GM18511 (cell line): Measurements from ENCODE around the gene SUMO1.
"Not testable (repeated sequence)": the region's sequence is repeated elsewhere in the genome, so short reads cannot be mapped to it uniquely, and the experiment has no call there.

Experiments used
- ATAC-seq: cut with Tn5 transposase; IDR thresholded peaks from one replicate; pipeline ENCODE4 v1.9.1; 2021; ENCODE audit warnings: mild to moderate bottlenecking, moderate library complexity; ENCODE audit not compliant: unreplicated experiment

The SUMO1 gene

GRCh38 chr2:202238234-202239197 is at the start of gene SUMO1:
Gene SUMO1 (minus strand): TSS chr2:202238597. CDS start chr2:202238451, 146 bp downstream.
- ATAC-seq, result peak; percentile 97

DNA sequence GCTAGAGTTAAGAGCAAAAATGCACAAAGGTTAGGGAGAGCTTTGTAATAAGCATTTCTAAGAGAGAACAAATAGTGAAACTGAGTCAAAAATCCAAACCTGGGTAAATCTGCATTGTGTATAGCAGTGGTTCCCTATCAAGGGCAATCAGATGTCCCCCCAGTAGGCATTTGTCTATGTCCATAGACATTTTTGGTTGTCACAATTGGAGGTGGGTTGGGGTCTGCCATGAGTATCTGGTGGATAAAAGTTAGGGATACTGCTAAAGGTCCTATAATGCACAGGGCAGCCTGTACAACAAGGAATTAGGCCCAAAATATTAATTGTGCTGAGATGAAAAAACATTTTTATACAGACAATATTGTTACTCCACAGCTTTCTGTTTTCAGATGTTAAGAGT is 48.2 kb upstream of the SUMO1 start:
- ATAC-seq, result no peak

GRCh38 chr2:202278944-202279343 is 40.5 kb upstream of the SUMO1 start:
- ATAC-seq, result no peak

GRCh38 chr2:202278036-202278760 is 39.8 kb upstream of the SUMO1 start:
- ATAC-seq, result no peak

DNA sequence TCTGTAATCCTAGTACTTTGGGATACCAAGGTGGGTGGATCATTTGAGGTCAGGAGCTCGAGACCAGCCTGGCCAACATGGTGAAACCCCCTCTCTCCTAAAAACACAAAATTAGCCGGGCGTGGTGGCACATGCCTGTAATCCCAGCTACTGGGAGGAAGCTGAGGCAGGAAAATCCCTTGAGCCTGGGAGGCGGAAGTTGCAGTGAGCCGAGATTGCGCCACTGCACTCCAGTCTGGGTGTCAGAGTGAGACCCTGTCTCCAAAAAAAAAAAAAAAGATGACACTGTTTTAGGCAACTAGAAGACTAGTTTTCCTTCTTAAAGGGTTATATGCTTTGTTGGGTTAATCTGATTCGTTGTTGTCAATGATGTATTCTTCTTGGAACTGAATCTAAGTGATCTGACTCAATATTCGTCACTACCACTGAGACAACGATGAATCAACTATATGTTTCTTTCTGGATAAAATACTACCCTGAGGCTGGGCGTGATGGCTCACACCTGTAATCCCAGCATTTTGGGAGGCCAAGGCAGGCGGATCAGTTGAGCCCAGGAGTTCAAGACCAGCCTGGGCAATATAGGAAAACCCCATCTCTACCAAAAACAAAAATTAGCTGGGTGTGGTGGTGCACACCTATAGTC is 37.8 kb upstream of the SUMO1 start:
- not testable (repeated sequence) for ATAC-seq

DNA sequence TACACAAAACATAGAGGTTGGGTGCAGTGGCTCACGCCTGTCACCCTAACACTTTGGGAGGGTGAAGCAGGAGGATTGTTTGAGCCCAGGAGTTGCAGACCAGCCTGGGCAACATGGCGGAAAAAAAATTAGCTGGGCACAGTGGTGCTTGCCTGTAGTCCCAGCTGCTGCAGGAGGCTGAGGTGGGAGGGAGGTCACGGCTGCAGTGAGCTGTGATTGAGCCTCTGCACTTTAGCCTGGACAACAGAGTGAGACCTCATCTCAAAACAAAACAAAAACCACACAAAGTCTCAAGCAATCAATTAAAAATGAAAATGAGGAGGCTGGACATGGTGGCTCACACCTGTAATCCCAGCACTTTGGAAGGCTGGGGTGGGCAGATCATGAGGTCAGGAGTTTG is 32.1 kb upstream of the SUMO1 start:
- ATAC-seq, result peak; percentile 29

DNA sequence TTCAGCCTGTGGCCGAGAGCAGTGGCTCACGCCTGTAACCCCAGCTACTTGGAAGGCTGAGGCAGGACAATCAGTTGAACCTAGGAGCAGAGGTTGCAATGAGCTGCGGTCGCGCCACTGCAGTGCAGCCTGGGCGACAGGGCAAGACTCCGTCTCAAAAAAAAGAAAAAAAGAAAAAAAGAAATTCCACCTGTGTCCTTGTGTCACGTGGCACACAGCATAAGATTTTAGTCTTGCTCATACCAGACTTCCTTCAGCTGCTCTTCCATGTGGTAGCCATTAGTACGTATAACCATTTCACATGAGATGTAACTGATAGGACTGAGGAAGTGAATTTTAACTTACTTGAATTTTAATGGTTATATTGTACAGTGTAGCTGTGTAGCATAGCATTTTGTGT is 31.2 kb upstream of the SUMO1 start:
- no peak for ATAC-seq

DNA sequence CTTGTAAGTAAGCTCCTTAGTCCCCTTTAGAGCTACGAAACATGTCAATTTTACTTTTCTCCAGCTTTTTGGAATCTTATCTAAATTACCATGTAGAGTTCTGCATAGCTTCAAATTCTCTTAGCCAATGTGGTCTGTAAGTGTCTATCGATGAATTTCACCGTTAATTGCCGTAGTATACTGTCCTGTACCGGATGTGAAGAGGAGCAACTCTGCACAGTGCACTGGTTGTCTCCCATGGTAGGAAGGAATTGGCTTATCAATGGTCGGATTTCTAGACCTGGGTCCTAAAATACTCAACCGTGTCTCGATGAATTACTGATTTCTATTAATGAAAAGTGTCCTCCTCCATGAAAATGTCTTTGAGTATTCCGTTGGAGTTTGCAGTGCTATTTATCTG is 29.1 kb upstream of the SUMO1 start:
- ATAC-seq, result no peak

GRCh38 chr2:202265467-202266277 is 27.3 kb upstream of the SUMO1 start, which contains the start of gene NOP58:
Gene NOP58 (plus strand): TSS chr2:202265763. CDS start chr2:202265942, 179 bp downstream.
- ATAC-seq, result peak; percentile 88

- no peak for ATAC-seq
Measured at GRCh38 chr2:202261531-202261930, 23.1 kb upstream of the SUMO1 start.

GRCh38 chr2:202251494-202251893 is 13.1 kb upstream of the SUMO1 start:
- no peak for ATAC-seq

DNA sequence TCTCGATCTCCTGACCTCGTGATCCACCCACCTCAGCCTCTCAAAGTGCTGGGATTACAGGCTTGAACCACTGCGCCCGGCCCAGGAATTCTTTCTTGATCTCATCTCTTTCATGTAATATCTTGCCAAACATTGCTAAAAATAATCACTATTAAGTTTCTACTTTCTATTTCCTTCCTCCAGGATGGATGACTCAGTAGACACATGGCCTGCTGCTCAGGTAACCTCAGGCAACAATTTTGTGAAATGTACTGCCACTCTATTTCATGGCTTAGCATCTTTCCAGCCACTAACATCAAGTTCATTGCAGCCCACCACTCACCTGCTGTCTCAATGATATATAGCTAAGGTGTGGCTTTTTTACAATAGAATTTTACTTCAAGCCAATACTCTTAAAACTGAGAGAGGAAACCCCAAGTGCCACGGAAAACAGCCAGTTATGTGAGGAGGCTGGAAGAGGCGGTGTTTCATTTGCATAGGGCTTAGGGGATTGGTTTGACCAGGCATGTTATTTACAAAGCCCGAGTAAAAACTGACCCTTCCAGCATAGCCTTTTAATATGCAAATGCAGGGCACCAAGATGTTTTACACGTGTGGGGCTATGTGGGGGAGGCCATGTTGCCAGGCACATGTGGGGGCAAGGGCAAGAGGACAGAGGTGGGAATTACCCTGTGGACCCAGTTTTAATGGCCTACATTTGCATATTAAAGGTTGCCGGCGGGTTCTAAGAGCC is 11.3 kb upstream of the SUMO1 start:
- ATAC-seq, result no peak

DNA sequence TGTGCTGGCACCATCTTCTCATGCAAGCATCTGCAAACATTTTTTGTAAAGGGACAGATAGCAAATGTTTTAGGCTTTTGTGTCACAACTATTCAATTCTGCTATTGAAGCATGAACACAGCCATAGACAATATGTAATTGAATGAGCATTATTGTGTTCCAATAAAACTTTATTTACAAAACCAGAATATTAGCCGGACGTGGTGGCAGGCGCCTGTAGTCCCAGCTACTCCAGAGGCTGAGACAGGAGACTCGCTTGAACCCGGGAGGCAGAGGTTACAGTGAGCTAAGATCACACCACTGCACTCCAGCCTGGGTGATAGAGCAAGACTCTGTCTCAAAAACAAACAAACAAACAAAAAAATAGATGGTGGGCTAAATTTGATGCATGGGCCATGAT is 9.3 kb upstream of the SUMO1 start:
- ATAC-seq, result not testable (repeated sequence)

DNA sequence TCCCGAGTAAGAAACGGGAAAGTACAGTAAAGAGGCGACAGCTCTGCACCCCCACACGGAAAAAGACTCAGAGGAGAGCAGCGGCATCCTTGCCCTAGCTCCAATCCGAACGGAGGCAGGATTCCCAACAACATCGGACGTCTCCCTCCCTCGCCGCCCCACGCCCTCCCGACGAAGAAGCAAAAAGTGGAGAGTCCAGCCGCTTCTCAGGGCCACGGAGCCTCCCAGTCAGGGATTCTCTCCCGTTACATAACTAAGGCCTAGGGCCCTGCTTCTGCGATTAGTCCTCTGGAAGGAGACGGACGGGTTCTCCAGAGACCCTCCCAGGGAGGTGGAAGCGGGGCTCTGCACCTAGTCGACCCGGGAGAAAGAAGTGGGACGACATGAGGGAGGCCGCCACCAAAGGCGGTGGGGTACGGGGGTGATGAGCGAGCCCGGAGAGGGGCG is 587 bp downstream of the SUMO1 start:
- ATAC-seq, result peak; percentile 43

DNA sequence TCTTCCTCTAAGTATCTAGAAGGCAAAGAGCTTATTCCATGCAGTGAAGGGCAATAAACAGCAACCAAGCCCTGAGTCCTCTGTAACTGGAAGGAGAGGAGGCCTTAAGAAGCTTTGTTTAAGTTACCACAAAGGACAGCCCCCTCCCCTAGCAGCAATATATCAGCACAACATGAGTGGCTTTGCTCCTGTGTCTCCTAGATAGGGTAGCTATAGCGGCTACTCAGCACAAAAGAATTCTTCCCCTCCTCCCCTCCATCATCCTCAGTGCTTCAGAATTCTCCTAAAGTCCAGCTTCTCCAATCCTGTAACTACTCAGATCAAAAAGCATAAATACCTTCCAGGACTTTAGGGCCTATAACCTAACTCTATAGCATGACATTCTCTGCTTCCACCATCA is 16.5 kb downstream of the SUMO1 start:
- no peak for ATAC-seq

GRCh38 chr2:202215179-202215578 is 23.2 kb downstream of the SUMO1 start:
- no peak for ATAC-seq

DNA sequence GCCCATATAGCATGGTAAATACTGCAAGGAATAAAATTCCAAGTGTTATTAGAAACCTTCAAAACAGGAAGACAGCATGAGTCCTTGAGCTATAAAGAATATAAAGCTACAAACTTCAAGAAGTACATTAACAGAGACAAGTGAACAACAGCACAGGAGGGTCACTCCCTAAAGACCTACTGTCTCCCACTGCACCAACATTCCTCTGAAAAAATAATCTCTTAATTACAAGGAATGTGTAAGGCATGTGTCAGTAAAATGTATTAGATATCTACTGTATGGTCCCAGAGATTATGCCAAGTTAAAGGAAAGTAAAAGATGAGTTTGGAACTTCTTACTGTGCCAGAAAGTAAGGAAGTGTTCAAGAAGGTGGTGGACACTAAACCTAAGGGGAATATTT is 29.9 kb downstream of the SUMO1 start:
- ATAC-seq, result no peak

DNA sequence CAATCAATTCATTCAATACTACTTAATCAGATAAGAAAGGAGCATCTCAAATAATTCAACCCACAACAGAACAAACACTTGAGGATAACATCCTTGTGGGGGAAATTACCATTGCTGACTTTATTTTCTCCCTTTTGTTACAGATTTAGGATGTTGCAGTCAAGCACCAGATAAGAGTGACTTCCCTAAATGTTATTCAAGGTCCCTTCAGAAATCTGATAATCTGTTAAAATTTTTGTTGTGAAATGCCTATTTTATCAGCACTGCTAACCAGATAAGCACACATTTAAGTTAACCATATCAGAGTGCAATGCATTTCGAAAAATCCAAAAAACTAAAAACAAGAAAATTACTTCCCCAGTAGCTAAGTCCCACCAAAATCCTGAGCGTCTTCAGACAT is 33.5 kb downstream of the SUMO1 start:
- no peak for ATAC-seq

DNA sequence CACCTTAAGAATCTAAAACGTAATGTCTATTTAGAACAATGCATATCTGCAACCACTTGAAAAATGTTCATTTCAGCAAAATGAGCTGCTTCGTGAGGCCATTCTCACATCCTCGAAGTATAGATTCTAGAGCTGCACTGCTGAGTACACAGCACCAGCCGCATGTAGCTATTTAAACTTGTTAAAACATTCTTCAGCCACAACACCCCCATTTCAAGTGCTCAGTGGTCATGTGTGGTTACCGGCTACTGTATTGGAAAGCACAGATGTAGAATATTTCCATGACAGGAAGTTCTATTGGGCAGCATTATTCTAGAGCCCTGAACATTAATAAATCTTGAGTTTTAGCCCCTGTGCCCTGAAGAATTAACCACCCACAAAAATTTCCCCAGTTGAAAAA is 35.0 kb downstream of the SUMO1 start:
- no peak for ATAC-seq
